ENCODE results near the gene THBS1.

Gene THBS1

GRCh38 chr15:39589815-39590644, 9.2 kb downstream of the THBS1 start:
- no peak for DNase-seq

GRCh38 chr15:39591141-39591895, 10.4 kb downstream of the THBS1 start:
- DNase-seq = peak in 1 of 3 donors; percentile 11

GRCh38 chr15:39591896-39592315, 11.0 kb downstream of the THBS1 start:
- peak in 1 of 3 donors; percentile 11 for DNase-seq

- DNase-seq = peak; percentile 31 to 44 (median 40)
These were observed 11.6 kb downstream of the THBS1 start for GRCh38 chr15:39592500-39592899.

DNA sequence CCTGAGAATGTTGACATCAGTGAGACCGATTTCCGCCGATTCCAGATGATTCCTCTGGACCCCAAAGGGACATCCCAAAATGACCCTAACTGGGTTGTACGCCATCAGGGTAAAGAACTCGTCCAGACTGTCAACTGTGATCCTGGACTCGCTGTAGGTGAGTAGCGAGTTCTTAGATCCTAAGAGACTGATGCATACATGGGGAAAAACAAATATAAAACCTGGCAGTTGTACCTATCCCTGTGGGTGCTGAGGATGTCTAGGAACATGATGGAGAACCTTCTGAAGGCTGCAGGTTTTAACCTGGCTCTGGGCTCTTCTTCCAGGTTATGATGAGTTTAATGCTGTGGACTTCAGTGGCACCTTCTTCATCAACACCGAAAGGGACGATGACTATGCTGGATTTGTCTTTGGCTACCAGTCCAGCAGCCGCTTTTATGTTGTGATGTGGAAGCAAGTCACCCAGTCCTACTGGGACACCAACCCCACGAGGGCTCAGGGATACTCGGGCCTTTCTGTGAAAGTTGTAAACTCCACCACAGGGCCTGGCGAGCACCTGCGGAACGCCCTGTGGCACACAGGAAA, 12.3 kb downstream of the THBS1 start:
- DNase-seq = peak in 1 of 3 donors; percentile 5

DNA sequence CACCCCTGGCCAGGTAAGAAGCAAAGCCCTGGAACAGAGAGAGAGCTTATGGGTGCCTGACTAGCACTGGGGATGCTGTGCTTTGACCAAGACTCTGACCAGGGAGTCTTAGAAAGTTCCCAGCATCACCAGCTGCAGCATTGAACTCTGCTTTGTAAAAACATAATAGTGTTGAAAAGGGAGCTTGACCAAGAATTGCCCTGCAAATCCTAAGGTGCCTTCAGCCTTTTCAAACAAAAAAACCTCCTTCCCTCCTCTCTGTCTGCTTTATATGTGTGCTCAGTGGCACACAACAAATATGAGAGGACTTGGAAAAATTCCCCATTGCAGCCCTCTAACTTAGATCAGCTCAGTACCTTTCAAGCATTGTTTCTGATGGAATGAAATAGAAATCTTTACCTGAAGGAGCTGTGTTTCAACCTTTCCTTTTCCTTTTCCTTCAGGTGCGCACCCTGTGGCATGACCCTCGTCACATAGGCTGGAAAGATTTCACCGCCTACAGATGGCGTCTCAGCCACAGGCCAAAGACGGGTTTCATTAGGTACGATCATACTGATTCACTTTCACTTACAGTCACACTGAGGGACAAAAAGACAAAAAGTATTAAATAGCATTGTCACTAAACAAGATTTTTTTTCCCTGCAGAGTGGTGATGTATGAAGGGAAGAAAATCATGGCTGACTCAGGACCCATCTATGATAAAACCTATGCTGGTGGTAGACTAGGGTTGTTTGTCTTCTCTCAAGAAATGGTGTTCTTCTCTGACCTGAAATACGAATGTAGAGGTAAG, 13.0 kb downstream of the THBS1 start:
- peak in 1 of 3 donors; percentile 8 for DNase-seq

- no peak for DNase-seq
These were observed 13.8 kb downstream of the THBS1 start for GRCh38 chr15:39594446-39595337.

DNA sequence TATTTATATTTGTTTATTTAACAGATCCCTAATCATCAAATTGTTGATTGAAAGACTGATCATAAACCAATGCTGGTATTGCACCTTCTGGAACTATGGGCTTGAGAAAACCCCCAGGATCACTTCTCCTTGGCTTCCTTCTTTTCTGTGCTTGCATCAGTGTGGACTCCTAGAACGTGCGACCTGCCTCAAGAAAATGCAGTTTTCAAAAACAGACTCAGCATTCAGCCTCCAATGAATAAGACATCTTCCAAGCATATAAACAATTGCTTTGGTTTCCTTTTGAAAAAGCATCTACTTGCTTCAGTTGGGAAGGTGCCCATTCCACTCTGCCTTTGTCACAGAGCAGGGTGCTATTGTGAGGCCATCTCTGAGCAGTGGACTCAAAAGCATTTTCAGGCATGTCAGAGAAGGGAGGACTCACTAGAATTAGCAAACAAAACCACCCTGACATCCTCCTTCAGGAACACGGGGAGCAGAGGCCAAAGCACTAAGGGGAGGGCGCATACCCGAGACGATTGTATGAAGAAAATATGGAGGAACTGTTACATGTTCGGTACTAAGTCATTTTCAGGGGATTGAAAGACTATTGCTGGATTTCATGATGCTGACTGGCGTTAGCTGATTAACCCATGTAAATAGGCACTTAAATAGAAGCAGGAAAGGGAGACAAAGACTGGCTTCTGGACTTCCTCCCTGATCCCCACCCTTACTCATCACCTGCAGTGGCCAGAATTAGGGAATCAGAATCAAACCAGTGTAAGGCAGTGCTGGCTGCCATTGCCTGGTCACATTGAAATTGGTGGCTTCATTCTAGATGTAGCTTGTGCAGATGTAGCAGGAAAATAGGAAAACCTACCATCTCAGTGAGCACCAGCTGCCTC, 14.7 kb downstream of the THBS1 start:
- DNase-seq = peak in 1 of 3 donors; percentile 13

DNA sequence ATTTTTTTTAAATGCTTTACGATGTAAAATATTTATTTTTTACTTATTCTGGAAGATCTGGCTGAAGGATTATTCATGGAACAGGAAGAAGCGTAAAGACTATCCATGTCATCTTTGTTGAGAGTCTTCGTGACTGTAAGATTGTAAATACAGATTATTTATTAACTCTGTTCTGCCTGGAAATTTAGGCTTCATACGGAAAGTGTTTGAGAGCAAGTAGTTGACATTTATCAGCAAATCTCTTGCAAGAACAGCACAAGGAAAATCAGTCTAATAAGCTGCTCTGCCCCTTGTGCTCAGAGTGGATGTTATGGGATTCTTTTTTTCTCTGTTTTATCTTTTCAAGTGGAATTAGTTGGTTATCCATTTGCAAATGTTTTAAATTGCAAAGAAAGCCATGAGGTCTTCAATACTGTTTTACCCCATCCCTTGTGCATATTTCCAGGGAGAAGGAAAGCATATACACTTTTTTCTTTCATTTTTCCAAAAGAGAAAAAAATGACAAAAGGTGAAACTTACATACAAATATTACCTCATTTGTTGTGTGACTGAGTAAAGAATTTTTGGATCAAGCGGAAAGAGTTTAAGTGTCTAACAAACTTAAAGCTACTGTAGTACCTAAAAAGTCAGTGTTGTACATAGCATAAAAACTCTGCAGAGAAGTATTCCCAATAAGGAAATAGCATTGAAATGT, 15.6 kb downstream of the THBS1 start:
- DNase-seq = no peak

- DNase-seq = peak in 1 of 3 donors; percentile 13
These were observed 16.5 kb downstream of the THBS1 start for GRCh38 chr15:39597336-39597735.

DNA sequence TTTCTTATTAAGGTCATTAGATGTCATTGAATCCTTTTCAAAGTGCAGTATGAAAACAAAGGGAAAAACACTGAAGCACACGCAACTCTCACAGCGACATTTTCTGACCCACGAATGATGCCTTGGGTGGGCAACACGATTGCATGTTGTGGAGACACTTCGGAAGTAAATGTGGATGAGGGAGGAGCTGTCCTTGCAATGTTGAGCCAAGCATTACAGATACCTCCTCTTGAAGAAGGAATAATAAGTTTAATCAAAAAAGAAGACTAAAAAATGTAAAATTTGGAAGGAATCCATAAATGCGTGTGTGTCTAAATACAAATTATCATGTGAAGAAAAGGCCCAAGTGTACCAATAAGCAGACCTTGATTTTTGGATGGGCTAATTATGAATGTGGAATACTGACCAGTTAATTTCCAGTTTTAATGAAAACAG, 16.9 kb downstream of the THBS1 start:
- DNase-seq = no peak

DNA sequence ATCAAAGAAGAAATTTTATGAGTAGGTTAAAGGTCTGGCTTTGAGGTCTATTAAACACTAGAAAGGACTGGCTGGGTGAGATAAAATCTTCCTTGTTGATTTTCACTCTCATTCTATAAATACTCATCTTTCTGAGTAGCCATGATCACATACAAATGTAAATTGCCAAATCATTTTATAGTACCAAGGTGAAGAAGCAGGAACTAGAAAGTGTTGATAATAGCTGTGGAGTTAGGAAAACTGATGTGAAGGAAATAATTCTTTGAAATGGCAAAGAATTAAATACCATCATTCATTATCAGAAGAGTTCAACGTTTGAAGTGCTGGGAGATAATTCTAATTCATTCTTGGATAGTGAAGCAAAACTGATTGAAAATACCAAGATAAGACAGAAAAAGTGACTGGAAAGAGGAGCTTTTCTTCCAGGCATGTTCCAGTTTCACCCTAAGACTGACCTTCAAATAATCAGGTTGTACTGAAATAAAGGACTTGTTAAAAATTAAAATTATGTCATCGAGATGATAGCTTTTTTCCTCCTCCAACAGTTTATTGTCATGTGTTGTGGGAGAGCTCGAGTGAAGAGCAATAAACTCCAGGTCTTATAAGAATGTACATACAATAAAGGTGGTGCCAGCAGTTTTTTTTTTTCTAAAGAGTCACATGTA, 17.4 kb downstream of the THBS1 start:
- DNase-seq = no peak

DNA sequence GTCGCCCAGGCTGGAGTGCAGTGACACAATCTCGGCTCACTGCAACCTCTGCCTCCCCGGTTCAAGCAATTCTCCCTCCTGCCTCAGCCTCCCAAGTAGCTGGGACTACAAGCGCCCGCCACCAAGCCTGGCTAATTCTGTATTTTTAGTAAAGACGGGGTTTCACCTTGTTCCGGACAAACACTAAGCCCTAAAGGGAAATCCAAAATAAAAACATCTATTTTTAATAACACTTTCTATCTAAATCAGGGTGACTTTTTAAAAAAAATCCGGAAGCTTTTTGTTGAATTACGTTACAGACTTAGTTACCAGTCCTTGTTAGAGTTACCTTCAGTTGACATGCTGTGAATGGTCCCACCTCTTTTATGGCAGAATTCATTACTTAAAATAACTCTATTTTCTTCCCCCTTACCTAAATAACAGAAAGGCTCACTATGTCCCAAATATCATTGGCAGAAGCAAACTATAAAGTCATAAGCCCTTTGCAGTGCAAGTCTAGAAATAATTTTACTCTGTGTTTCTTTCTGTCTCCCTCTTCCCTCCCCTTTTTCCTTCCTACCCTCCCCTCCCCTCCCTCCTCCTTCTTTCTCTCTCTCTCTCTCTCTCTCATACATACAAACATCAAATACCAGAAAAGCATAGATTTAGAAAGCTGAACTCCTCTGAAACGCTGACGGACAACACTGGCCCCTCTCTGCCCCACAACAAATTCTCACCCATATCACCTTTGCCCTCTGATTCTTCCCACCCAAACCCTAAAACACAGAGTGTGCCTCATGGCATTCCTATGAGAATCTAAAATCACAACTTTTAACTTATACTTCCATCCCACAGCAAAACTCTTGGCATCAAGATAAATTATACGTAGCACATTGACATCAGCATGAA, 18.3 kb downstream of the THBS1 start:
- no peak for DNase-seq

- no peak for DNase-seq
These were observed 19.0 kb downstream of the THBS1 start for GRCh38 chr15:39599871-39600270.

GRCh38 chr15:39602143-39602542, 21.3 kb downstream of the THBS1 start:
- no peak for DNase-seq

DNA sequence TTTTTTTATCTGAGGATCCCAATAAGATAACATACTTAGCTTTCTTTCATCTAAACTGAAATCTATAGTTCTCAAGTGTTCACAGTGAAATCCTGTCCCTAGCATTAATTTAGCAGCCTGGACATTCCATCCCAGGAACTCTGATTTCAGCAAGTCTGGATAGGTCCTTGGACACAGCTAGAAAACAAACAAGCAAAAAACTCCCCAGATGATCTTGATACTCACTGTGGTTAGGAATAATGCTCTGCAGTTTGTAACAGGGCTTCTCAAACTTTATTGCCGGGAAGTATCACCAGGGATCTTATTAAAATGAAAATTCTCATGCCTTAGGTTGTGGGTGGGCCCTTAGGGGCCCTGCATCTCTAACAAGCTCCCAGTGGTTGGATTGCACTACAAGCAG, 24.3 kb downstream of the THBS1 start:
- DNase-seq = no peak

DNA sequence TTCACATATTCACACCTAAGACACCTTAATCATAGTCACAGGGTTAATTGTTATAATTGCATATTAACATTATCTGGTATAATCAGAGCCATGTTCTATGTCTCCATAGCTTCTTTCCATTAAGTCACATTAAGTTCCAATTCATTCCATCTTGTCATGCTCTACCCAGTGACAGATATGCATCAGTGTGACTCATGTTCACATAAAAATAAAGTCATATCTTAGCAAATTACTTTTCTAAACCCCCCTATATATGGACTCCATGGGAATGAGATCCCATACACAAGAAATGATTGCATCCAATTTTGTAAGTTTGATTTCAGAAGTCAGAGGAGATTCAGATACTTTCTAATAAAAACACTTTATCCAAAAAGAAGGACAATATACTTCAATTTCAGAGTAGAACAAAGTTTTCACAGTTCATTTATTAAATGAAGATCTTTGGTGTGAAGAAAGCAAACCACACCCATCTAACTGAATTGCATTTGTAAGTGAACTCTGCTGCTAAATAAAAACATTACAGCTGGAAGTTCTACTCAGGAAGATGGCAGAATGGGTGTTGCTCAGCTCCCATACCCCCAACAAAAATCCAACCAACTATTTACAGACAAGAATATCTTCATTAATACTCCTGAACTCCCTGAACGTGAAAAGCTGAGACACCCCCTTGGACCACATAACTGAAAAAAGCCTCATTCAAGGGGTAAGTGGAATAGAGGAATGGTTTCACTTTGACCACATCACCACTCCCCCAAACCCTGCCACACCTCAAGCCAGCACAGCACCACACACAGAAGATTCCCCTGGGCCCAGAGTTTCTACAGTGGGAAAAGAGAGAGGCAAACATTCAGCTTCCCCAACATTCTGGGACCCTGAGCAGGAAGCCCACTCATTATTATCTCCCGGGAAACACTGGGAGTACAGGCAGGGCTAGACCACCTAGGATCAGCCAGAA, 27.6 kb downstream of the THBS1 start:
- no peak for DNase-seq
